Muscle of arm (tissue), 12 donors: ENCODE results near the gene SLAMF6. TPM values are rescaled to one million over a fixed set of nuclear protein-coding genes. Genes with fewer than 3 reads are reported as not detected.

ENCODE experiments used
- polyA plus RNA-seq, 12 donors: library from polyadenylated mRNA; unstranded; fragments of 120-200 nt; gene quantifications; one replicate each; pipeline ENCODE4 v1.2.1, GENCODE V29; 2013; ENCODE audit not compliant: insufficient read length in 12 of 12

SLAMF6 gene
- polyA plus RNA-seq, 12 donors = 0.11 to 0.97 (median 0.27) TPM; not detected in 3

Other genes with a start within 250 kb of the SLAMF6 start
- 10 to 100 TPM in 11 of 12 donors, not detected in 1; 37.5 to 77.2 (median 46.6) TPM for gene PEX19, start 238.1 kb downstream of the SLAMF6 start, polyA plus RNA-seq
- gene COPA, start 180.0 kb downstream of the SLAMF6 start, polyA plus RNA-seq = 100 to 1,000 TPM in 11 of 12 donors, not detected in 1; 111 to 183 (median 134) TPM
- 100 to 1,000 TPM in 8 of 12 donors, 10 to 100 TPM in 3, not detected in 1; 95.1 to 123 (median 105) TPM for gene NCSTN, start 179.9 kb downstream of the SLAMF6 start, polyA plus RNA-seq
- under 1 TPM in 10 of 12 donors, not detected in 2; 0.21 to 0.65 (median 0.42) TPM for gene NHLH1, start 156.2 kb downstream of the SLAMF6 start, polyA plus RNA-seq
- 10 to 100 TPM in 8 of 12 donors, 1 to 10 TPM in 3, not detected in 1; 7.2 to 39.3 (median 10.8) TPM for gene VANGL2, start 122.7 kb downstream of the SLAMF6 start, polyA plus RNA-seq
- 1 to 10 TPM in 8 of 12 donors, under 1 TPM in 2, not detected in 2; 0.89 to 4.5 (median 1.3) TPM for gene CD84, start 56.2 kb upstream of the SLAMF6 start, polyA plus RNA-seq
- under 1 TPM in 5 of 12 donors, not detected in 7; 0.06 to 0.41 (median 0.12) TPM for gene SLAMF1, start 123.8 kb upstream of the SLAMF6 start, polyA plus RNA-seq
- 1 to 10 TPM in 10 of 12 donors, not detected in 2; 1.1 to 7.4 (median 1.4) TPM for gene CD48, start 188.6 kb upstream of the SLAMF6 start, polyA plus RNA-seq
- gene SLAMF7, start 216.0 kb upstream of the SLAMF6 start, polyA plus RNA-seq = 1 to 10 TPM in 1 of 12 donors, under 1 TPM in 8, not detected in 3; 0.26 to 2.3 (median 0.43) TPM